ENCODE measurements around the gene RRP12.
"Not testable (repeated sequence)": the region's sequence is repeated elsewhere in the genome, so short reads cannot be mapped to it uniquely, and the experiment has no call there.

Gene RRP12

GRCh38 chr10:97425964-97426775, 25.0 kb upstream of the RRP12 start, which contains the start of gene PGAM1:
TSS of gene PGAM1 (plus strand) at chr10:97426191. CDS start at chr10:97426308, 117 bp downstream.
- H3K4me3 ChIP-seq (ENCODE audit: control insufficient read depth, low read depth, low read length): peak within 1 kb of the TSS; percentile 73
- peak; percentile 45 for TF ChIP-seq CTCF (conservative IDR thresholded peaks at IDR 0.05; ENCODE audit: control insufficient read depth, insufficient read depth, low read depth, low read length)
- peak; percentile 95 for DNase-seq (ENCODE audit: low read depth)

- not testable (repeated sequence) for DNase-seq (ENCODE audit: low read depth); H3K4me3 ChIP-seq (ENCODE audit: control insufficient read depth, low read depth, low read length)
Observed at GRCh38 chr10:97423757-97424098, 22.6 kb upstream of the RRP12 start.

GRCh38 chr10:97416565-97416964, 15.4 kb upstream of the RRP12 start:
- H3K4me3 ChIP-seq (ENCODE audit: control insufficient read depth, low read depth, low read length): no peak overlapping the region
- DNase-seq (ENCODE audit: low read depth): no peak
- no peak for TF ChIP-seq CTCF (conservative IDR thresholded peaks at IDR 0.05; ENCODE audit: control insufficient read depth, insufficient read depth, low read depth, low read length)

GRCh38 chr10:97412891-97413304, 11.8 kb upstream of the RRP12 start:
- no peak overlapping the region for H3K4me3 ChIP-seq (ENCODE audit: control insufficient read depth, low read depth, low read length)
- no peak for DNase-seq (ENCODE audit: low read depth)
- TF ChIP-seq CTCF (conservative IDR thresholded peaks at IDR 0.05; ENCODE audit: control insufficient read depth, insufficient read depth, low read depth, low read length): no peak

- DNase-seq (ENCODE audit: low read depth): no peak
- no peak overlapping the region for H3K4me3 ChIP-seq (ENCODE audit: control insufficient read depth, low read depth, low read length)
- no peak for TF ChIP-seq CTCF (conservative IDR thresholded peaks at IDR 0.05; ENCODE audit: control insufficient read depth, insufficient read depth, low read depth, low read length)
Observed at GRCh38 chr10:97411406-97411805, 10.3 kb upstream of the RRP12 start.

- no peak for TF ChIP-seq CTCF (conservative IDR thresholded peaks at IDR 0.05; ENCODE audit: control insufficient read depth, insufficient read depth, low read depth, low read length)
- no peak overlapping the region for H3K4me3 ChIP-seq (ENCODE audit: control insufficient read depth, low read depth, low read length)
Observed at GRCh38 chr10:97408496-97408992, 7.4 kb upstream of the RRP12 start.

GRCh38 chr10:97407952-97408248, 6.8 kb upstream of the RRP12 start:
- TF ChIP-seq CTCF (conservative IDR thresholded peaks at IDR 0.05; ENCODE audit: control insufficient read depth, insufficient read depth, low read depth, low read length): no peak
- H3K4me3 ChIP-seq (ENCODE audit: control insufficient read depth, low read depth, low read length): no peak overlapping the region
- DNase-seq (ENCODE audit: low read depth): no peak

More at GRCh38 chr10:97408496-97408992, 7.4 kb upstream of the RRP12 start:
- DNase-seq (ENCODE audit: low read depth): no peak

Measured in fibroblast of mammary gland (primary cell).